Fibroblast of the aortic adventitia (primary cell): Measurements from ENCODE around the gene PHTF2. TPM values are rescaled to one million over a fixed set of nuclear protein-coding genes. Genes with fewer than 3 reads are reported as not detected.
A peak's percentile ranks its signal among the peaks of the same experiment; 100 is the strongest.

Source experiments
- DNase-seq: peaks from one replicate; pipeline ENCODE4 v3.0.0-alpha.2; 2010; ENCODE audit warnings: low read depth
- H3K4me3 ChIP-seq: 2 replicates; pipeline ENCODE4 v1.5.1; 2011; ENCODE audit warnings: low read depth, mild to moderate bottlenecking, control low read depth, low read length, moderate library complexity
- CTCF ChIP-seq: IDR thresholded peaks from 2 replicates; pipeline ENCODE4 v1.5.1; 2011; ENCODE audit warnings: mild to moderate bottlenecking, low read length, control low read depth, inconsistent platforms; ENCODE audit not compliant: insufficient read depth
- total RNA-seq: library from RNA; depleted of rRNA; stranded (reverse); fragments of >200 nt; gene quantifications from 2 replicates; pipeline ENCODE4 v1.2.3, GENCODE V29; 2012; ENCODE audit warnings: low replicate concordance

PHTF2 gene
- total RNA-seq, 1 donor: 47.5 TPM

- H3K4me3 ChIP-seq: no peak overlapping the region
- no peak for DNase-seq
- TF ChIP-seq CTCF: no peak
These were observed 47.9 kb downstream of the PHTF2 start for GRCh38 chr7:77846317-77847092.

DNA sequence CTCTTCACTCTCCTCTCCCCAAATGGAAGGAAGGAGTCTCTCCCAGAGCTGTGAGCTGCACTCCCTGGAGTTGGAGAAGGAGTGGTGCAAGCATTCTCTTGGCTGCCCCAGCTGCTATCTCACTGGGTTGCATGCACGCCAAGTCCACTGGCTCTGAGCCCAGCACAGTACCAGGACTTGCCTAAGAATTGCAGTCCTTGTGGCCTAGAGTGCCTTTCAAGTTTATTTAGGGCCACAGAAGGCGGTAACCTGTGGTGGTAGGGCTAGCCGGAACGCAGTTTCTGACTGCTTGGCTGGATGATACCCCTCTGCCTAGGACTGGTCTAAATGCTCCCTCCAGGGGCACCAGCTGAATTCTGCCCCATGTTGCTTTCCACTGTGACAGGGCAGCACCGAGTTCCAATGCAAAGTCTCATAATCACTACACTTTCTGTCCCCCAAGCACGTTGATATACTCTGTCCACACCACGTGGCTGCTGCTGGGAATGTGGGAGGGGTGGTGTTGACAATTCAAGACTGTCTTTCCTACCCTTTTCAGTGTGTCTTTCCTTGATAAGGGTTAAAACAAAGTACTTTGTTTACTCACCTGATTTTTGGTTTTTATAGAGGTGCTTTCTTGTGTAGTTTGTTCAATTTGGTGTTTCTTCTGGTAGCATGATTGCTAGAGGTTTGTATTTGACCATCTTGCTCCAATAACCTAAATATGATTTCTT lies 57.0 kb downstream of the PHTF2 start:
- no peak for TF ChIP-seq CTCF
- H3K4me3 ChIP-seq: no peak overlapping the region
- DNase-seq: peak; percentile 53

GRCh38 chr7:77858278-77858677 lies 59.7 kb downstream of the PHTF2 start:
- DNase-seq: no peak
- TF ChIP-seq CTCF: no peak
- no peak overlapping the region for H3K4me3 ChIP-seq

DNA sequence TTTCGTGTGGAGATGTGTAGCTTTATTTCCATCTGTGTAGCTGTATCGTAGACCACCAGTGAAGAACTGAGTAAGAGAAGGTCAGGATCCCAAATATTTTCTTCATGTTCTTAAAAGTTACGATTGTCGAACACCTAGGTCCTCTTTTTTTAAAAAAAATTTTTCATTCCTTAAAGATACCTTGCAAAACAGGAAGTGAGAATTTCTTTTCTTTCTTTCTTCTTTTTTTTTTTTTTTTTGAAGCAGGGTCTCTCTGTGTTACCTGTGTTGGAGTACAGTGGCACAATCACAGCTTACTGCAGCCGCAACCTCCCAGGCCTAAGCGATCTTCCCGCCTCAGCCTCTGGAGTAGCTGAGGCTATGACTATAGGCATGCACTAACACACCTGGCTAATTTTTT lies 60.8 kb downstream of the PHTF2 start:
- H3K4me3 ChIP-seq: no peak overlapping the region
- no peak for TF ChIP-seq CTCF
- DNase-seq: no peak

GRCh38 chr7:77862691-77863090 lies 64.1 kb downstream of the PHTF2 start:
- no peak overlapping the region for H3K4me3 ChIP-seq
- peak; percentile 11 for DNase-seq
- TF ChIP-seq CTCF: no peak

- H3K4me3 ChIP-seq: no peak overlapping the region
- no peak for TF ChIP-seq CTCF
- no peak for DNase-seq
These were observed 65.3 kb downstream of the PHTF2 start for GRCh38 chr7:77863860-77864259.
